OCI-LY1 (cell line): Measurements from ENCODE around the gene ATG7.

Source experiments
- H2AFZ ChIP-seq: fragments of 200-600 bp; sonication (generic), shearing (Covaris generic); 2 replicates; pipeline ENCODE4 v1.6.0; 2014; ENCODE audit warnings: antibody characterized with exemption, mild to moderate bottlenecking, low read length
- H3F3A ChIP-seq: fragments of 200-600 bp; sonication (generic), shearing (Covaris generic); 2 replicates; pipeline ENCODE4 v1.6.0; 2014; ENCODE audit warnings: mild to moderate bottlenecking, antibody characterized with exemption, low read length, moderate library complexity; ENCODE audit not compliant: insufficient read depth
- H3K27ac ChIP-seq: fragments of 200-600 bp; sonication (generic); 2 replicates; pipeline ENCODE4 v1.5.1; 2014; ENCODE audit warnings: low read length, mixed run types, mild to moderate bottlenecking, low read depth; ENCODE audit not compliant: poor library complexity, severe bottlenecking
- H3K27me3 ChIP-seq: fragments of 200-600 bp; sonication (generic); 2 replicates; pipeline ENCODE4 v1.6.0; 2014; ENCODE audit warnings: antibody characterized with exemption, mild to moderate bottlenecking, low read length, moderate library complexity; ENCODE audit not compliant: insufficient read depth
- H3K36me3 ChIP-seq: fragments of 200-600 bp; sonication (generic); 2 replicates; pipeline ENCODE4 v1.6.1; 2014; ENCODE audit warnings: mild to moderate bottlenecking, antibody characterized with exemption, low read length, moderate library complexity, mixed read lengths; ENCODE audit not compliant: insufficient read depth
- H3K4me1 ChIP-seq: fragments of 200-600 bp; sonication (generic); 2 replicates; pipeline ENCODE4 v1.5.1; 2014; ENCODE audit warnings: mild to moderate bottlenecking, low read length, moderate library complexity; ENCODE audit not compliant: insufficient read depth, severe bottlenecking
- H3K4me2 ChIP-seq: fragments of 200-600 bp; sonication (generic), shearing (Covaris generic); 2 replicates; pipeline ENCODE4 v1.6.1; 2014; ENCODE audit warnings: low read length
- H3K4me3 ChIP-seq: fragments of 200-600 bp; sonication (generic); 2 replicates; pipeline ENCODE4 v1.5.1; 2014; ENCODE audit warnings: low read length, low read depth, mild to moderate bottlenecking, mixed read lengths; ENCODE audit not compliant: poor library complexity, severe bottlenecking
- H3K79me2 ChIP-seq: fragments of 200-600 bp; shearing (Covaris generic); 2 replicates; pipeline ENCODE4 v1.6.1; 2016; ENCODE audit warnings: mixed run types, low read length, mixed read lengths; ENCODE audit not compliant: insufficient read depth
- H3K9ac ChIP-seq: fragments of 200-600 bp; sonication (generic), shearing (Covaris generic); 2 replicates; pipeline ENCODE4 v1.6.1; 2014; ENCODE audit warnings: mild to moderate bottlenecking, low read length, mixed read lengths
- H3K9me2 ChIP-seq: fragments of 200-600 bp; sonication (generic), shearing (Covaris generic); 2 replicates; pipeline ENCODE4 v1.6.1; 2014; ENCODE audit warnings: low read depth, mild to moderate bottlenecking, low read length, mixed read lengths
- H3K9me3 ChIP-seq: fragments of 200-600 bp; shearing (Covaris generic); 2 replicates; pipeline ENCODE4 v1.6.1; 2014; ENCODE audit warnings: low read length, mixed read lengths
- H4K20me1 ChIP-seq: fragments of 200-600 bp; sonication (generic), shearing (Covaris generic); 2 replicates; pipeline ENCODE4 v1.6.0; 2016; ENCODE audit warnings: mild to moderate bottlenecking, low read length; ENCODE audit not compliant: insufficient read depth
- CTCF ChIP-seq: fragments of 200-600 bp; sonication (generic), shearing (Covaris generic); IDR thresholded peaks from 2 replicates; pipeline ENCODE4 v1.5.1; 2017; ENCODE audit warnings: mild to moderate bottlenecking, antibody characterized with exemption, low read length, moderate library complexity, mixed read lengths
- EZH2 ChIP-seq: fragments of 200-600 bp; sonication (generic), shearing (Covaris generic); IDR thresholded peaks from 2 replicates; pipeline ENCODE4 v1.8.0; 2017; ENCODE audit warnings: borderline replicate concordance, mixed run types, mild to moderate bottlenecking, antibody characterized with exemption, low read length, moderate library complexity, mixed read lengths

Gene ATG7

GRCh38 chr3:11435440-11436165, 163.4 kb downstream of the ATG7 start:
- TF ChIP-seq EZH2, result no peak
- TF ChIP-seq CTCF, result no peak
- H3K4me3 ChIP-seq, result no peak overlapping the region
- no peak overlapping the region for H2AFZ ChIP-seq
- H3K9me2 ChIP-seq, result no peaks in the 10 kb centered on the region
- no peak overlapping the region for H3K9ac ChIP-seq
- H3K36me3 ChIP-seq, result no peaks in the 10 kb centered on the region
- H3K27me3 ChIP-seq, result no peaks in the 10 kb centered on the region
- H3K27ac ChIP-seq, result no peak overlapping the region
- H3K4me2 ChIP-seq, result no peak overlapping the region
- no peaks in the 10 kb centered on the region for H3K4me1 ChIP-seq
- H4K20me1 ChIP-seq, result no peaks in the 10 kb centered on the region
- no peaks in the 10 kb centered on the region for H3F3A ChIP-seq
- no peaks in the 10 kb centered on the region for H3K9me3 ChIP-seq
- no peaks in the 10 kb centered on the region for H3K79me2 ChIP-seq

- no peak overlapping the region for H3K9ac ChIP-seq
- H3K27ac ChIP-seq, result no peak overlapping the region
- H2AFZ ChIP-seq, result no peak overlapping the region
- H3K79me2 ChIP-seq, result no peaks in the 10 kb centered on the region
- no peaks in the 10 kb centered on the region for H3K4me1 ChIP-seq
- no peaks in the 10 kb centered on the region for H4K20me1 ChIP-seq
- H3K4me3 ChIP-seq, result no peak overlapping the region
- H3K27me3 ChIP-seq, result no peaks in the 10 kb centered on the region
- H3K4me2 ChIP-seq, result no peak overlapping the region
- no peaks in the 10 kb centered on the region for H3K9me2 ChIP-seq
- no peaks in the 10 kb centered on the region for H3K36me3 ChIP-seq
- TF ChIP-seq EZH2 (no peak), CTCF (no peak)
- H3F3A ChIP-seq, result no peaks in the 10 kb centered on the region
- H3K9me3 ChIP-seq, result no peaks in the 10 kb centered on the region
These were observed 164.6 kb downstream of the ATG7 start for GRCh38 chr3:11436775-11437174.

DNA sequence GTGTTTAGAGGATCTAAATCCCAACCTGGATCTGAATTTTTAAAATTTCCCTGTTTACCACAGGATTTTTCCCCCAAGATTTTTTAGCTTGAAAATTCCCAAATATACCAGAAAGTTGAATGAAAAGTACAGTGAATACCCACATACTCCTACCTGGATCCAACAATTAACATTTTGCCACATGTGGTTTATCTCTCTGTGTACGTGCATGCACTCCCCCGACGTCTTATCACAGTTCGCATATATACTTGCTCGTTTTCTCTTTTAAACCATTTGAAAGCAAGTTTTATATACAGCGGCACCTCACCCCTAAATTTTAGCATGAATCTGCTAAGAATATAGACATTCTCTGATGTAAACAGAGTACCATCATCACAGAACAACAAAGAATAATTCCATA, 165.3 kb downstream of the ATG7 start:
- no peaks in the 10 kb centered on the region for H3K9me2 ChIP-seq
- H2AFZ ChIP-seq, result no peak overlapping the region

More for the DNA sequence above, 165.3 kb downstream of the ATG7 start:
- H3K27me3 ChIP-seq, result no peaks in the 10 kb centered on the region
- H3K36me3 ChIP-seq, result no peaks in the 10 kb centered on the region
- H3K9me3 ChIP-seq, result no peaks in the 10 kb centered on the region
- TF ChIP-seq CTCF (no peak), EZH2 (no peak)
- H4K20me1 ChIP-seq, result no peaks in the 10 kb centered on the region
- H3K4me3 ChIP-seq, result no peak overlapping the region
- no peak overlapping the region for H3K9ac ChIP-seq
- no peaks in the 10 kb centered on the region for H3K79me2 ChIP-seq
- H3K27ac ChIP-seq, result no peak overlapping the region
- H3K4me2 ChIP-seq, result no peak overlapping the region
- H3K4me1 ChIP-seq, result no peaks in the 10 kb centered on the region
- no peaks in the 10 kb centered on the region for H3F3A ChIP-seq
